Aorta (tissue), 4 donors: ENCODE data around the gene EIF3C. TPM values are rescaled to one million over a fixed set of nuclear protein-coding genes. Genes with fewer than 3 reads are reported as not detected.

Experiments
- microRNA-seq, 2 donors: library from miRNA; unstranded; fragments of <30 nt; microRNA quantifications; one replicate each; pipeline ENCODE4 v1.2.0, GENCODE V29; 2020
- polyA plus RNA-seq, 2 donors: library from polyadenylated mRNA; stranded (reverse); fragments of 200-250 nt; gene quantifications; one replicate each; pipeline ENCODE4 v1.2.3, GENCODE V29; 2013
- total RNA-seq, 2 donors: library from RNA; stranded (reverse); fragmentation: NEBNext Ultra II Directional; extraction: Animal tissue kit (Norgen Biotek cat#: 25700); gene quantifications; one replicate each; pipeline ENCODE4 v1.2.1, GENCODE V29; 2021
- donor health status: healthy with polysubstance abuse.
- donor health status: Bipolar disorder and iron deficiency.
- donor health status: DM: no; HTN: no; CAD: no.
- donor health status: DM: yes; HTN: yes; CAD: no.

Gene EIF3C
- total and polyA plus RNA-seq, 4 donors = 246 to 547 (median 356) TPM

Small RNA genes lying within 50 kb of the gene (microRNA-seq; reads per million reads assigned to microRNA genes)
- 0 reads per million in 2 donors for gene MIR6862-2

Other genes with a start within 250 kb of the EIF3C start
- under 1 TPM in 1 of 2 donors, not detected in 1; 0.29 TPM for gene NPIPB7, start 239.1 kb upstream of the EIF3C start, total RNA-seq
- under 1 TPM in 1 of 2 donors, not detected in 1; 0.18 TPM for gene NPIPB7, start 239.1 kb upstream of the EIF3C start, polyA plus RNA-seq
- 10 to 100 TPM; 15.6 to 27.2 TPM for gene CLN3, start 219.4 kb upstream of the EIF3C start, total RNA-seq
- gene CLN3, start 219.4 kb upstream of the EIF3C start, polyA plus RNA-seq = 10 to 100 TPM; 19.5 to 48.7 TPM
- gene APOBR, start 216.8 kb upstream of the EIF3C start, total RNA-seq = 1 to 10 TPM; 2.5 to 3.1 TPM
- 1 to 10 TPM; 1.1 to 2.6 TPM for gene APOBR, start 216.8 kb upstream of the EIF3C start, polyA plus RNA-seq
- under 1 TPM in 1 of 2 donors, not detected in 1; 0.54 TPM for gene IL27, start 204.6 kb upstream of the EIF3C start, total RNA-seq
- gene IL27, start 204.6 kb upstream of the EIF3C start, polyA plus RNA-seq = under 1 TPM in 1 of 2 donors, not detected in 1; 0.54 TPM
- gene NUPR1, start 172.5 kb upstream of the EIF3C start, total RNA-seq = 100 to 1,000 TPM in 1 of 2 donors, 10 to 100 TPM in 1; 85.3 to 137 TPM
- gene NUPR1, start 172.5 kb upstream of the EIF3C start, polyA plus RNA-seq = 100 to 1,000 TPM in 1 of 2 donors, 10 to 100 TPM in 1; 85.0 to 148 TPM
- gene SGF29, start 157.5 kb upstream of the EIF3C start, total RNA-seq = 10 to 100 TPM; 19.7 to 20.7 TPM
- 10 to 100 TPM; 17.4 to 41.6 TPM for gene SGF29, start 157.5 kb upstream of the EIF3C start, polyA plus RNA-seq
- gene SULT1A2, start 114.4 kb upstream of the EIF3C start, total RNA-seq = 1 to 10 TPM in 1 of 2 donors, under 1 TPM in 1; 0.81 to 1.8 TPM
- gene SULT1A2, start 114.4 kb upstream of the EIF3C start, polyA plus RNA-seq = 1 to 10 TPM in 1 of 2 donors, not detected in 1; 9.8 TPM
- 10 to 100 TPM in 1 of 2 donors, 1 to 10 TPM in 1; 6.7 to 29.8 TPM for gene SULT1A1, start 101.4 kb upstream of the EIF3C start, total RNA-seq
- gene SULT1A1, start 101.4 kb upstream of the EIF3C start, polyA plus RNA-seq = 10 to 100 TPM in 1 of 2 donors, 1 to 10 TPM in 1; 5.0 to 43.8 TPM
- 1 to 10 TPM; 2.6 to 8.6 TPM for gene NPIPB8, start 73.4 kb upstream of the EIF3C start, total RNA-seq
- gene NPIPB8, start 73.4 kb upstream of the EIF3C start, polyA plus RNA-seq = not detected
- 1 to 10 TPM; 2.8 to 4.1 TPM for gene NPIPB9, start 40.3 kb downstream of the EIF3C start, total RNA-seq
- gene NPIPB9, start 40.3 kb downstream of the EIF3C start, polyA plus RNA-seq = under 1 TPM in 1 of 2 donors, not detected in 1; 0.18 TPM
- 100 to 1,000 TPM in 1 of 2 donors, 10 to 100 TPM in 1; 97.6 to 124 TPM for gene ATXN2L, start 111.5 kb downstream of the EIF3C start, total RNA-seq
- 10 to 100 TPM; 22.4 to 54.9 TPM for gene ATXN2L, start 111.5 kb downstream of the EIF3C start, polyA plus RNA-seq
- gene TUFM, start 134.9 kb downstream of the EIF3C start, total RNA-seq = 10 to 100 TPM; 71.2 to 71.5 TPM
- 100 to 1,000 TPM in 1 of 2 donors, 10 to 100 TPM in 1; 67.2 to 154 TPM for gene TUFM, start 134.9 kb downstream of the EIF3C start, polyA plus RNA-seq
- 10 to 100 TPM; 35.5 to 64.2 TPM for gene SH2B1, start 152.4 kb downstream of the EIF3C start, total RNA-seq
- 10 to 100 TPM; 21.2 to 70.1 TPM for gene SH2B1, start 152.4 kb downstream of the EIF3C start, polyA plus RNA-seq
- under 1 TPM; 0.36 to 0.97 TPM for gene ATP2A1, start 167.0 kb downstream of the EIF3C start, total RNA-seq
- under 1 TPM; 0.38 to 0.49 TPM for gene ATP2A1, start 167.0 kb downstream of the EIF3C start, polyA plus RNA-seq
- 10 to 100 TPM; 11.5 to 18.8 TPM for gene RABEP2, start 213.8 kb downstream of the EIF3C start, total RNA-seq
- gene RABEP2, start 213.8 kb downstream of the EIF3C start, polyA plus RNA-seq = 10 to 100 TPM; 18.3 to 30.0 TPM
- gene CD19, start 220.5 kb downstream of the EIF3C start, total RNA-seq = under 1 TPM; 0.63 to 0.71 TPM
- gene CD19, start 220.5 kb downstream of the EIF3C start, polyA plus RNA-seq = under 1 TPM in 1 of 2 donors, not detected in 1; 0.10 TPM
- 10 to 100 TPM; 21.5 to 38.5 TPM for gene NFATC2IP, start 239.5 kb downstream of the EIF3C start, total RNA-seq
- 10 to 100 TPM in 1 of 2 donors, 1 to 10 TPM in 1; 6.9 to 37.7 TPM for gene NFATC2IP, start 239.5 kb downstream of the EIF3C start, polyA plus RNA-seq